Spleen (tissue), 11 donors: ENCODE data around the gene PPME1. TPM values are rescaled to one million over a fixed set of nuclear protein-coding genes. Genes with fewer than 3 reads are reported as not detected.

Experiments used
- DNase-seq: peaks from one replicate; pipeline ENCODE4 v3.0.0-alpha.2; 2020
- H3K27ac ChIP-seq, 8 donors: fragments of 200-600 bp; sonication (generic) in 7 of 8; 1 replicate in 4 of 8; 2 replicates in 4 of 8; pipeline versions ENCODE4 v1.5.0 to v1.8.0; 2016 to 2021; ENCODE audit warnings: inconsistent platforms in 4 of 8, mild to moderate bottlenecking in 4 of 8, moderate library complexity in 1 of 8
- H3K27me3 ChIP-seq, 7 donors: fragments of 200-600 bp; sonication (generic) in 6 of 7; replicated peaks in 1 of 7; 1 replicate in 4 of 7; 2 replicates in 3 of 7; pipeline versions ENCODE4 v1.5.0 to v1.8.0; 2016 to 2021; ENCODE audit warnings: inconsistent platforms in 3 of 7, mild to moderate bottlenecking in 1 of 7
- H3K36me3 ChIP-seq, 6 donors: fragments of 200-600 bp; sonication (generic) in 5 of 6; 1 replicate in 4 of 6; 2 replicates in 2 of 6; pipeline versions ENCODE4 v1.5.0 to v1.8.0; 2016 to 2021; ENCODE audit warnings: inconsistent platforms in 2 of 6
- H3K4me1 ChIP-seq, 6 donors: fragments of 200-600 bp; sonication (generic) in 5 of 6; 1 replicate in 3 of 6; 2 replicates in 3 of 6; pipeline versions ENCODE4 v1.5.0 to v1.8.0; 2016 to 2021; ENCODE audit warnings: inconsistent platforms in 3 of 6
- H3K4me3 ChIP-seq, 8 donors: fragments of 200-600 bp; sonication (generic) in 7 of 8; 1 replicate in 4 of 8; 2 replicates in 4 of 8; pipeline versions ENCODE4 v1.5.0 to v1.8.0; 2016 to 2021; ENCODE audit warnings: inconsistent platforms in 4 of 8, mild to moderate bottlenecking in 4 of 8, moderate library complexity in 2 of 8
- H3K9me3 ChIP-seq, 8 donors: fragments of 200-600 bp; sonication (generic) in 7 of 8; 1 replicate in 4 of 8; 2 replicates in 4 of 8; pipeline versions ENCODE4 v1.5.0 to v1.8.0; 2016 to 2021; ENCODE audit warnings: inconsistent platforms in 4 of 8
- CTCF ChIP-seq, 11 experiments: fragments of 200-600 bp in 7 of 11; fragments of 450-650 bp in 4 of 11; sonication (generic) in 4 of 11; IDR thresholded peaks in 8 of 11; conservative IDR thresholded peaks in 3 of 11; 1 replicate in 7 of 11; 2 replicates in 4 of 11; pipeline versions ENCODE4 v1.4.0 to v1.8.0; 2016 to 2021; ENCODE audit warnings: antibody characterized with exemption in 11 of 11, inconsistent platforms in 4 of 11, mild to moderate bottlenecking in 1 of 11
- POLR2A ChIP-seq, 3 donors: fragments of 450-650 bp; IDR thresholded peaks; one replicate each; pipeline ENCODE4 v1.5.1; 2017; ENCODE audit warnings: antibody characterized with exemption in 3 of 3, mild to moderate bottlenecking in 1 of 3
- POLR2AphosphoS5 ChIP-seq, 3 donors: sonication (generic); formaldehyde crosslinking; IDR thresholded peaks; one replicate each; pipeline ENCODE4 v1.5.1; 2017; ENCODE audit warnings: antibody characterized with exemption in 3 of 3
- WGBS, 5 donors: extraction: QIAGEN DNeasy Blood & Tissue Kit in 3 of 5; methylation state at CpG; one replicate each; pipeline versions ENCODE4 v1.1.5 to v1.1.7; 2013 to 2018; 5-methylcytosine and 5-hydroxymethylcytosine counted together
- intact Hi-C: fragments of 100-400 bp; cut with DNase I; formaldehyde crosslinking; loops from one replicate; pipeline ENCODE4 v1.15.0; 2023; ENCODE audit warnings: low total_unique reads
- polyA plus RNA-seq, 3 donors: library from polyadenylated mRNA; stranded (reverse); fragments of 200-250 nt; gene quantifications; one replicate each; pipeline ENCODE4 v1.2.1, GENCODE V29; 2013
- total RNA-seq, 7 donors: library from RNA; depleted of rRNA in 3 of 7; stranded (reverse); fragments of >200 nt in 3 of 7; fragmentation: NEBNext Ultra II Directional in 4 of 7; extraction: Animal tissue kit (Norgen Biotek cat#: 25700) in 4 of 7; gene quantifications; one replicate each; pipeline versions ENCODE4 v1.1.0 to v1.2.1, GENCODE V29; 2016 to 2021
- donor health status: healthy with polysubstance abuse.
- donor health status: DM: no; HTN: no; CAD: no; lungs with moderate emphysema.
- donor health status: DM: no; HTN: no; CAD: no.
- donor health status: Bipolar disorder and iron deficiency.
- donor health status: healthy.
- donor health status: DM: no; HTN: no; CAD: no.
- donor health status: DM: yes; HTN: yes; CAD: no.

Gene PPME1
- total and polyA plus RNA-seq, 10 donors = 5.9 to 32.0 (median 18.5) TPM

DNA sequence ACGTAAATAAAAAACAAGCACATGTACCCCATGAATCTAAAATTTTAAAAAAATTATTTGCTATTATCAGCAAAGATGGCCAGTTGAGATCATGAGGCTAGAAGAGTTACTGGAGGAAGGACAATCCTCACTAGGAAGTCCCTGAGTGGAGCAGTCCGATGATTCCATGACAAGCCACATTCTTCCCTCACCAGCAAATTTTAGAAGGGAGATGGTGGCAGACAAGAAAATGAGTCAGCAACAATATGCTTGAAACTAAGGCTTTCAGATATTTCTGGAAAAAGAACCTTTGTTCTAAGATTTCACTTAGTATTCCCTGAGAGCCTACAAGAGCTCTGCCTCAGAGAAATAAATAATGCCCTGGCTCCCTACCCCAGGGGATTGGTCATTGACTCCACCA lies 105.5 kb downstream of the PPME1 start:
- H3K27me3 ChIP-seq = peaks cover 0 to 8% (median 0%) of the 10 kb centered on the region in 7 donors
- no peaks in the 10 kb centered on the region for H3K36me3 ChIP-seq
- no peak overlapping the region for H3K4me3 ChIP-seq
- no peaks in the 10 kb centered on the region for H3K4me1 ChIP-seq
- TF ChIP-seq POLR2AphosphoS5 (IDR thresholded peaks at IDR 0.05) = no peak
- TF ChIP-seq CTCF (IDR thresholded peaks at IDR 0.05 in 8 of 11, conservative IDR thresholded peaks at IDR 0.05 in 3 of 11) = no peak
- no peak for TF ChIP-seq POLR2A (IDR thresholded peaks at IDR 0.05)
- H3K9me3 ChIP-seq = no peaks in the 10 kb centered on the region
- WGBS, 5 donors = 82 to 95% (median 89%) methylated on average over 2 of the region's 2 CpGs
- no peak overlapping the region for H3K27ac ChIP-seq
- intact Hi-C loops = no loop called here
- no peak for DNase-seq

DNA sequence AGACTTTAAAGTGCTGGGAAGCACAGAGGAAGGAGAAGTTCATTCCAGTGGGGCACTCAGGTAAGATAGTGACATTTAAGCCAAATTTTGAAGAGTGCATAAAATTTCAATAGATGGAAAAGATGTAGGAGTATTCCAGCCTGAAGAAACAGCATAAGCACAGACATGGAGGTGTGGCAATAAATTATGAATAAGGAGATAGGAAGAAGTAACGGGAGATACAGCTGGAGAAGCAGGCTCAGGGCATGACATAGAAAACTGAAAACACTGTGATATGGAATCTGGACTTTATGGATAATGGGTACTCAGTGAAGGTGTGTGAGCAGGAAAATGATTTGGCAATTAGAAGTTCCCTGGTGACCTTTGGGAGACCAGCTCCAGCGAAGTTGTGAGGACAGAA lies 107.0 kb downstream of the PPME1 start:
- Histone ChIP-seq H3K27me3 (peaks cover 0 to 8% (median 0%) of the 10 kb centered on the region in 7 donors), H3K27ac (no peak overlapping the region), H3K4me1 (no peaks in the 10 kb centered on the region), H3K4me3 (no peak overlapping the region), H3K36me3 (no peaks in the 10 kb centered on the region), H3K9me3 (no peaks in the 10 kb centered on the region)
- no peak for TF ChIP-seq CTCF (IDR thresholded peaks at IDR 0.05 in 8 of 11, conservative IDR thresholded peaks at IDR 0.05 in 3 of 11)
- no peak for TF ChIP-seq POLR2AphosphoS5 (IDR thresholded peaks at IDR 0.05)
- TF ChIP-seq POLR2A (IDR thresholded peaks at IDR 0.05) = no peak
- WGBS, 5 donors = 79 to 92% (median 90%) methylated on average over 2 of the region's 2 CpGs
- intact Hi-C loops = no loop called here
- no peak for DNase-seq

DNA sequence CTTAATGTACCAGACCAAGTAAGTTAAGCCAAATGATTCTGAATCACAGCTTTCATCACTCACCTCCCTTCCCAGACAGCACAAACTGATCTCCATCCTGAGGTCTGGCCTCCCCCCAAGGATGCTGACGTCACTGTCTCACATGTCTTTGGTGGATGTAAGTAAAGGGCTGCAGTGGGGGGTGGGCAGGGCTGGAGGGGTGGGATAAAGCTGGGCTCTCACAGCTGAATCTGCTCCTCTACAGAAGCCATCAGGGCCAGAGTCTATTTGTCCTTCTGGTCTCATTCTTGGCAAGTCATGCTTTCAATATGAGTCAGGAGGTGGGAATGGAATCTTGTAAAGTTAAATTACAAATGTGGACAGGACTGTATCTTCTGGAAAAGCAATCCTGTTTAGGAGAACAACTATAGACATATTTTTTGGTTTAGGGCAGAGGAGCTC lies 107.7 kb downstream of the PPME1 start:
- Histone ChIP-seq H3K36me3 (no peaks in the 10 kb centered on the region), H3K27me3 (peaks cover 0 to 8% (median 0%) of the 10 kb centered on the region in 7 donors), H3K27ac (no peak overlapping the region), H3K4me1 (no peaks in the 10 kb centered on the region), H3K9me3 (no peaks in the 10 kb centered on the region), H3K4me3 (no peak overlapping the region)
- DNase-seq = no peak
- intact Hi-C loops = no loop called here
- TF ChIP-seq CTCF (IDR thresholded peaks at IDR 0.05 in 8 of 11, conservative IDR thresholded peaks at IDR 0.05 in 3 of 11) = no peak
- WGBS, 5 donors = 57 to 94% (median 88%) methylated on average over 1 of the region's 1 CpG

DNA sequence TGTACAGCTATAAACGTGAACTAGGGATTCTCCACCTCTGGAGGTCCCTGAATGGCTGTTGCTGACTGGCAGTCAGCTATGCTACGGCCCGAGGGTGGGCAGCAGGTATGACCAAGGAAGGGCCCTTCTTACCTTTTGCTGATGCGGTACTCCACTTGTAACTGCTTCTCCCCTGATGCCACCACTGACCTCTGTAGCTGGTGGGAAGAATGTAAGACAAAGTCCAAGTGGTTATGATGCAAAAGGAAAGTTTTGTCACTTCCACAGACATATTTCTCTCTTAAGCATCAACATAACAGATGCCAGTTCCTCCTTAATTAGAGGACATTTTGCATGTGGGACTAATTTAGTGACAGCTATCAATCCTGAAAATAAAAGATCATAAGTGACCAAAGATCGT lies 108.2 kb downstream of the PPME1 start:
- H3K9me3 ChIP-seq = no peaks in the 10 kb centered on the region
- intact Hi-C loops = no loop called here
- no peaks in the 10 kb centered on the region for H3K36me3 ChIP-seq
- no peaks in the 10 kb centered on the region for H3K4me1 ChIP-seq
- DNase-seq = no peak
- 83 to 90% (median 87%) methylated on average over 5 of the region's 5 CpGs for WGBS, 5 donors
- H3K4me3 ChIP-seq = no peak overlapping the region
- H3K27ac ChIP-seq = no peak overlapping the region
- H3K27me3 ChIP-seq = peaks cover 0 to 8% (median 0%) of the 10 kb centered on the region in 7 donors
- TF ChIP-seq CTCF (IDR thresholded peaks at IDR 0.05 in 8 of 11, conservative IDR thresholded peaks at IDR 0.05 in 3 of 11) (no peak), POLR2AphosphoS5 (IDR thresholded peaks at IDR 0.05) (no peak), POLR2A (IDR thresholded peaks at IDR 0.05) (no peak)
